HG02610 (cell line): Measurements from ENCODE around the gene TGFB3.

Experiments used
- ATAC-seq: cut with Tn5 transposase; IDR thresholded peaks from one replicate; pipeline ENCODE4 v1.9.1; 2021; ENCODE audit warnings: mild to moderate bottlenecking, moderate library complexity; ENCODE audit not compliant: unreplicated experiment

Gene TGFB3

DNA sequence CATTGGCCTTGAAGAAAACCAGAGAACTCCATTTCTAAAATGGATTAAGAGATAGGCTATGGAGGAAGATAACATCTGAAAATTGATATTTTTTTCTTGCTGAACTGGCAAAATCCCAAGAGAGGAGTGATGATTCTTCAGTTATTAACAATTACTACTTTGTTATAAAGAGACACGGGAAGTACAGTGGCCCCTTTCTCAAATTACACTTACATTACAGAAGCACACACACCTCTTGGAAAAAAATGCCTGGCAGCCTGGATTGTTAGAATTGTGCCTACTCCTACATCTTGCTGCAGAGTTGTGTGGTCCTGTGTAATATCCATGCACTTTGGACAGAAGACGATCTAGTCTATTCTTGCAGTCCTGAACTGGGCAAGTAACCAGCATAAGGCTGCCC lies 71.7 kb downstream of the TGFB3 start:
- ATAC-seq, result no peak

DNA sequence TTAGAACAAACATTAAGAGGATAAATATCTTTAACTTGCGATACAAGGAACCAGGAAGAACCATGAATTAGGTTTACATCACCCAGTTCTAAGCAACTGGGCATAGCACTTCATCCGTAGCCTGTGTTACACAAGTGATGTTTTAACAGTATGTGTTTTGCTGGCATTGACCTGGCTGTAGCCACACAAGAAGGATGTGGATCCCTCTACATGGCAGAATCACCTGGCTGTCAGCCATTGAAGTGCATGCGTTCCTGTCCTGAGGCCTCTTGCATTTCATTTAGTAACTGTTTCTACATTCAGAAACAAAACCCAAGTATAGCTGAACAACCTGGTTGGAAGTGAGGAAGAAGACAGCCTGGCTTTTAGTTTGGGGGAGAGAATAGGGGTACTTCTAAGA lies 72.2 kb downstream of the TGFB3 start:
- no peak for ATAC-seq
